ENCODE data around the gene BRINP1.

DNA sequence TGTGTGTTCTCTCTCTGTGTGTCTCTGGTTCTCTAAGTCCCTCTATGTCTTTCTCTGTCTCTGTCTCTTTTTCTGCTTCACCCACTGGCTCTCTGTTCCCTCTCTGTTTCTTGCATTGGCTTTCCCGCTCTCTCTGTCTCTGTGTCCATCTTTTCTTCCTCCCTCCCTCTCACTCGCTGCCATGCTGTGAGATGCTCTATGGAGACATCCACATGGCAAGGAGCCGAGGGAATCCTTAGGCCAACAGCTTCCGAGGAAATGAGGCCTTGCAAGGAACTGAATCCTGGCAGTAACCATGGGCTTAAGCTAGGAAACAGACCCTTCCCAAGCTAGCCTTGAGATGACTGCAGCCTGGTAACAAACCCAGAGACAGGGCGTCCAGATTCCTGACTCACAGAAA is 117.3 kb downstream of the BRINP1 start:
- TF ChIP-seq, protein P1, sequence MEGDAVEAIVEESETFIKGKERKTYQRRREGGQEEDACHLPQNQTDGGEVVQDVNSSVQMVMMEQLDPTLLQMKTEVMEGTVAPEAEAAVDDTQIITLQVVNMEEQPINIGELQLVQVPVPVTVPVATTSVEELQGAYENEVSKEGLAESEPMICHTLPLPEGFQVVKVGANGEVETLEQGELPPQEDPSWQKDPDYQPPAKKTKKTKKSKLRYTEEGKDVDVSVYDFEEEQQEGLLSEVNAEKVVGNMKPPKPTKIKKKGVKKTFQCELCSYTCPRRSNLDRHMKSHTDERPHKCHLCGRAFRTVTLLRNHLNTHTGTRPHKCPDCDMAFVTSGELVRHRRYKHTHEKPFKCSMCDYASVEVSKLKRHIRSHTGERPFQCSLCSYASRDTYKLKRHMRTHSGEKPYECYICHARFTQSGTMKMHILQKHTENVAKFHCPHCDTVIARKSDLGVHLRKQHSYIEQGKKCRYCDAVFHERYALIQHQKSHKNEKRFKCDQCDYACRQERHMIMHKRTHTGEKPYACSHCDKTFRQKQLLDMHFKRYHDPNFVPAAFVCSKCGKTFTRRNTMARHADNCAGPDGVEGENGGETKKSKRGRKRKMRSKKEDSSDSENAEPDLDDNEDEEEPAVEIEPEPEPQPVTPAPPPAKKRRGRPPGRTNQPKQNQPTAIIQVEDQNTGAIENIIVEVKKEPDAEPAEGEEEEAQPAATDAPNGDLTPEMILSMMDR (IDR thresholded peaks at IDR 0.05): no peak
- TF ChIP-seq POLR2A (IDR thresholded peaks at IDR 0.05) (no peak), POLR2AphosphoS5 (IDR thresholded peaks at IDR 0.05) (no peak), EP300 (IDR thresholded peaks at IDR 0.05; ENCODE audit: low read depth) (no peak)
